H1 (cell line): ENCODE data around the gene COL5A2. TPM values are rescaled to one million over a fixed set of nuclear protein-coding genes. Genes with fewer than 3 reads are reported as not detected.

ENCODE experiments used
- CTCF ChIA-PET: fragments of 300-600 bp; sonication (Branson Sonifier 250); formaldehyde crosslinking; loops from one replicate; lab custom pipeline; 2021; ENCODE audit not compliant: partially characterized antibody; lab: Charles Lee
- POLR2A ChIA-PET: fragments of 300-600 bp; sonication (Branson Sonifier 250); formaldehyde crosslinking; loops from one replicate; lab custom pipeline; 2021; ENCODE audit warnings: inconsistent platforms; ENCODE audit not compliant: partially characterized antibody; lab: Charles Lee
- DNase-seq, 2 experiments: peaks; one replicate each; pipeline versions ENCODE4 v3.0.0 to v3.0.0-alpha.2; 2010 to 2022; ENCODE audit warnings: low spot score in 2 of 2, low read depth in 1 of 2, mixed read lengths in 1 of 2
- FAIRE-seq: peaks from 2 replicates; lab custom pipeline; 2011; peaks lifted over from hg19 to GRCh38; lab: Jason Lieb, UNC
- H2AFZ ChIP-seq: 2 replicates; pipeline ENCODE4 v1.8.1; 2012; ENCODE audit warnings: low read length, inconsistent platforms
- H2AK5ac ChIP-seq: 2 replicates; pipeline ENCODE4 v1.6.1; 2013; ENCODE audit warnings: low read depth, low read length
- H2BK120ac ChIP-seq: replicated peaks from 2 replicates; pipeline ENCODE3; 2013; ENCODE audit warnings: low read depth, low read length, inconsistent platforms
- H2BK12ac ChIP-seq: 2 replicates; pipeline ENCODE4 v1.6.1; 2013; ENCODE audit warnings: low read depth, low read length
- H2BK15ac ChIP-seq: 2 replicates; pipeline ENCODE4 v1.6.1; 2013; ENCODE audit warnings: low read length
- H2BK20ac ChIP-seq: 2 replicates; pipeline ENCODE4 v1.6.1; 2013; ENCODE audit warnings: low read length
- H2BK5ac ChIP-seq: 2 replicates; pipeline ENCODE4 v1.6.1; 2013; ENCODE audit warnings: low read depth, low read length
- H3K14ac ChIP-seq: 2 replicates; pipeline ENCODE4 v1.6.1; 2013; ENCODE audit warnings: inconsistent platforms; ENCODE audit not compliant: insufficient read length
- H3K18ac ChIP-seq: 2 replicates; pipeline ENCODE4 v1.6.1; 2013; ENCODE audit warnings: low read length; ENCODE audit errors: extremely low read depth
- H3K23ac ChIP-seq: 2 replicates; pipeline ENCODE4 v1.6.1; 2013; ENCODE audit warnings: inconsistent platforms; ENCODE audit not compliant: insufficient read length
- H3K23me2 ChIP-seq: 2 replicates; pipeline ENCODE4 v1.6.1; 2013; ENCODE audit warnings: low read depth, low read length
- H3K27ac ChIP-seq: 2 replicates; pipeline ENCODE4 v1.6.1; 2011; ENCODE audit warnings: low read depth, low read length, inconsistent platforms
- H3K27me3 ChIP-seq, 4 experiments: replicated peaks in 1 of 4; 1 replicate in 1 of 4; 2 replicates in 3 of 4; pipeline versions ENCODE4 v1.6.1 to v1.8.1; 2011 to 2013; ENCODE audit warnings: low read length in 3 of 4, mild to moderate bottlenecking in 3 of 4, inconsistent platforms in 2 of 4, mixed read lengths in 2 of 4, moderate library complexity in 1 of 4; ENCODE audit not compliant: control insufficient read depth in 3 of 4, insufficient read depth in 3 of 4; ENCODE audit errors: extremely low read depth in 1 of 4
- H3K36me3 ChIP-seq, 4 experiments: 2 replicates each; pipeline versions ENCODE4 v1.6.1 to v1.8.1; 2011 to 2013; ENCODE audit warnings: mild to moderate bottlenecking in 4 of 4, low read length in 3 of 4, moderate library complexity in 2 of 4, control low read depth in 1 of 4, inconsistent platforms in 1 of 4; ENCODE audit not compliant: insufficient read depth in 4 of 4, control insufficient read depth in 2 of 4
- H3K4ac ChIP-seq: replicated peaks from 2 replicates; pipeline ENCODE3; 2013; ENCODE audit warnings: low read length, low read depth, mixed read lengths, inconsistent platforms; ENCODE audit not compliant: insufficient read length
- H3K4me1 ChIP-seq, 4 experiments: replicated peaks in 1 of 4; 1 replicate in 1 of 4; 2 replicates in 3 of 4; pipeline versions ENCODE4 v1.6.1 to v1.8.1; 2011 to 2013; ENCODE audit warnings: low read length in 3 of 4, inconsistent platforms in 2 of 4, mixed read lengths in 1 of 4; ENCODE audit not compliant: insufficient read depth in 4 of 4, control insufficient read depth in 3 of 4
- H3K4me2 ChIP-seq, 2 experiments: 2 replicates each; pipeline versions ENCODE4 v1.6.1 to v1.8.1; 2011 to 2013; ENCODE audit warnings: low read depth in 2 of 2, low read length in 2 of 2, control low read depth in 1 of 2, inconsistent platforms in 1 of 2, mild to moderate bottlenecking in 1 of 2; ENCODE audit not compliant: insufficient read depth in 1 of 2
- H3K4me3 ChIP-seq, 4 experiments: fragments of 200-600, 300-600 bp in 1 of 4; sonication (generic), shearing (Covaris generic), sonication (Bioruptor Twin) in 1 of 4; 2 replicates each; pipeline versions ENCODE4 v1.5.1 to v1.8.1; 2011 to 2016; ENCODE audit warnings: low read length in 4 of 4, low read depth in 3 of 4, control low read depth in 2 of 4, inconsistent platforms in 2 of 4, mild to moderate bottlenecking in 2 of 4, mixed read lengths in 1 of 4, moderate library complexity in 1 of 4; ENCODE audit not compliant: insufficient read depth in 2 of 4; ENCODE audit errors: extremely low read depth in 1 of 4
- H3K56ac ChIP-seq: replicated peaks from 2 replicates; pipeline ENCODE3; 2013; ENCODE audit warnings: low read depth, mild to moderate bottlenecking, mixed read lengths, low read length, inconsistent platforms; ENCODE audit not compliant: insufficient read length
- H3K79me1 ChIP-seq: 2 replicates; pipeline ENCODE4 v1.6.1; 2013; ENCODE audit warnings: low read depth, low read length, control low read depth
- H3K79me2 ChIP-seq, 2 experiments: 2 replicates each; pipeline versions ENCODE4 v1.6.1 to v1.8.1; 2012 to 2013; ENCODE audit warnings: low read length in 2 of 2, mild to moderate bottlenecking in 2 of 2, inconsistent platforms in 1 of 2; ENCODE audit not compliant: insufficient read depth in 2 of 2, control insufficient read depth in 1 of 2
- H3K9ac ChIP-seq, 4 experiments: replicated peaks in 1 of 4; 1 replicate in 1 of 4; 2 replicates in 3 of 4; pipeline versions ENCODE4 v1.6.1 to v1.8.1; 2011 to 2013; ENCODE audit warnings: low read depth in 3 of 4, low read length in 3 of 4, control low read depth in 2 of 4, mild to moderate bottlenecking in 2 of 4, moderate library complexity in 2 of 4, inconsistent platforms in 1 of 4; ENCODE audit errors: extremely low read depth in 1 of 4
- H3K9me3 ChIP-seq, 2 experiments: 2 replicates each; pipeline versions ENCODE4 v1.6.1 to v1.8.1; 2012 to 2013; ENCODE audit warnings: mild to moderate bottlenecking in 2 of 2, moderate library complexity in 2 of 2, control low read depth in 1 of 2, inconsistent platforms in 1 of 2, low read depth in 1 of 2, low read length in 1 of 2, mixed read lengths in 1 of 2; ENCODE audit not compliant: insufficient read depth in 2 of 2
- H4K20me1 ChIP-seq, 2 experiments: replicated peaks in 1 of 2; 2 replicates each; pipeline versions ENCODE3 to v1.8.1; 2011 to 2013; ENCODE audit warnings: inconsistent platforms in 2 of 2, low read length in 2 of 2, mild to moderate bottlenecking in 1 of 2; ENCODE audit not compliant: insufficient read depth in 2 of 2, control insufficient read depth in 1 of 2
- H4K5ac ChIP-seq: 2 replicates; pipeline ENCODE4 v1.6.1; 2013; ENCODE audit warnings: low read length, low read depth, mixed read lengths, inconsistent platforms; ENCODE audit not compliant: insufficient read length
- H4K8ac ChIP-seq: 2 replicates; pipeline ENCODE4 v1.8.0; 2013; ENCODE audit warnings: mild to moderate bottlenecking, moderate library complexity, low read length, inconsistent platforms; ENCODE audit not compliant: insufficient read depth; ENCODE audit errors: extremely low read depth
- H4K91ac ChIP-seq: replicated peaks from 2 replicates; pipeline ENCODE3; 2013; ENCODE audit warnings: low read length, mixed read lengths, inconsistent platforms; ENCODE audit not compliant: insufficient read length
- CTBP2 ChIP-seq: IDR thresholded peaks from 2 replicates; pipeline ENCODE4 v1.7.0; 2011; ENCODE audit warnings: borderline replicate concordance, mild to moderate bottlenecking, moderate library complexity, mixed read lengths, low read length; ENCODE audit not compliant: insufficient read depth, insufficient read length
- KDM5A ChIP-seq: fragments of 200-600 bp; IDR thresholded peaks from 2 replicates; pipeline ENCODE4 v1.7.1; 2012; ENCODE audit warnings: mild to moderate bottlenecking, low read length, inconsistent platforms, mixed read lengths
- SP2 ChIP-seq: IDR thresholded peaks from 2 replicates; pipeline ENCODE4 v1.6.1; 2012; ENCODE audit warnings: mild to moderate bottlenecking, low read length, inconsistent platforms
- TBP ChIP-seq: IDR thresholded peaks from 2 replicates; pipeline ENCODE4 v1.6.1; 2011; ENCODE audit warnings: low read depth, low read length, improper control_type of control experiment
- YY1 ChIP-seq: IDR thresholded peaks from 2 replicates; pipeline ENCODE4 v1.6.1; 2011; ENCODE audit warnings: low read depth, mild to moderate bottlenecking, low read length
- WGBS, 2 experiments: shearing (Covaris generic) in 1 of 2; methylation state at CpG; one replicate each; pipeline versions ENCODE4 v1.1.6 to v1.1.7; 2013 to 2015; ENCODE audit warnings: low lambda C conversion rate in 2 of 2, mixed read lengths in 2 of 2, inconsistent platforms in 1 of 2, low coverage in 1 of 2, missing lambda C conversion rate in 1 of 2; ENCODE audit not compliant: insufficient replicate concordance in 2 of 2, insufficient coverage in 1 of 2, insufficient read length in 1 of 2; ENCODE audit errors: extremely low coverage in 1 of 2, missing lambda C conversion rate in 1 of 2; 5-methylcytosine and 5-hydroxymethylcytosine counted together
- polyA plus RNA-seq, 7 experiments: library from polyadenylated mRNA; depleted of rRNA in 3 of 7; stranded (reverse) in 5 of 7; unstranded in 2 of 7; fragments of >200 nt in 5 of 7; fragments of 200-250 nt in 2 of 7; gene quantifications; 1 replicate in 5 of 7; 2 replicates in 1 of 7; 4 replicates in 1 of 7; pipeline versions ENCODE4 v1.2.1 to v1.2.3, GENCODE V29; 2011 to 2013; ENCODE audit warnings: missing spikeins in 2 of 7, mixed read lengths in 2 of 7
- total RNA-seq: library from RNA; stranded (reverse); fragmentation: NEBNext Ultra II Directional; extraction: Animal tissue kit (Norgen Biotek cat#: 25700); gene quantifications from 2 replicates; pipeline ENCODE4 v1.2.1, GENCODE V29; 2021
- TF ChIP-seq, protein P1 (sequence below), 3 experiments: IDR thresholded peaks; 1 replicate in 2 of 3; 2 replicates in 1 of 3; pipeline versions ENCODE4 v1.5.1 to v1.6.1; 2011; ENCODE audit warnings: low read length in 3 of 3, mild to moderate bottlenecking in 3 of 3, inconsistent platforms in 2 of 3, low read depth in 1 of 3, moderate library complexity in 1 of 3; ENCODE audit not compliant: insufficient read depth in 1 of 3; ENCODE audit errors: control extremely low read depth in 1 of 3
- TF ChIP-seq, protein P2 (sequence below): IDR thresholded peaks from 2 replicates; pipeline ENCODE4 v1.6.1; 2012; ENCODE audit warnings: low read length, inconsistent platforms

The COL5A2 gene
- total and polyA plus RNA-seq, 2 of the 8 experiments (the other 6 are each of a cell fraction or from before 2014, with no cell fraction given): 4.7 to 24.2 TPM

DNA sequence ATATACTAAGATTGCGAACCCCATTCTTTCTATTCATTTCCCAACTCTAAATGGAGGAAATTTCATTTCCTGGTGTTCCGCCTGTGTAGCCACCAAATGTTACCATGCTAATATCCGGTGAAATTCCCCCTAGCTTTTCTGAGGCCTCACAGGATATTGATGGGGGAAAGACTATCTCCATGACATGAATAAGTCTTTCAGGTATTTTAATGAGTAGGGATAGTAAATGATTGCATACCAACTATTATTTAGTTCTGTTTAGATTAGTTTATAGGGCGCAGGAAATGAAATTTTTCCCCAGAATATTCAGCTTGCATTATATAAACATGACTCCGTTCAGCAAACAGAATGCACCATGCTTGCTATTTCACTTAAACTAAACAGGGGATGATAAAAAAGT lies 55.4 kb downstream of the COL5A2 start:
- H3K79me2 ChIP-seq: no peaks in the 10 kb centered on the region
- H3K27ac ChIP-seq: no peak overlapping the region
- H3K23me2 ChIP-seq: no peaks in the 10 kb centered on the region
- H2AFZ ChIP-seq: no peak overlapping the region
- no peak overlapping the region for H2BK20ac ChIP-seq
- H4K91ac ChIP-seq: no peak overlapping the region
- H3K4me1 ChIP-seq: no peaks in the 10 kb centered on the region
- H3K4me2 ChIP-seq: no peak overlapping the region
- no peak overlapping the region for H3K9ac ChIP-seq
- ChIA-PET CTCF (interaction anchor here (0.9 kb wide), 1 partner anchor 288 kb away, joined by 4 read pairs; no protein-coding TSS in a partner anchor), POLR2A (no interaction called here)
- FAIRE-seq (no peak), DNase-seq (no peak)
- H3K79me1 ChIP-seq: no peaks in the 10 kb centered on the region
- no peak overlapping the region for H4K5ac ChIP-seq
- no peak overlapping the region for H3K56ac ChIP-seq
- no peak overlapping the region for H2AK5ac ChIP-seq
- no peak overlapping the region for H3K23ac ChIP-seq
- H4K8ac ChIP-seq: no peak overlapping the region
- no peak overlapping the region for H2BK15ac ChIP-seq
- no peak overlapping the region for H2BK120ac ChIP-seq
- H3K4ac ChIP-seq: no peak overlapping the region
- no peaks in the 10 kb centered on the region for H3K9me3 ChIP-seq
- H3K36me3 ChIP-seq: no peaks in the 10 kb centered on the region
- no peaks in the 10 kb centered on the region for H3K27me3 ChIP-seq
- no peak overlapping the region for H3K14ac ChIP-seq
- H2BK5ac ChIP-seq: no peak overlapping the region
- H2BK12ac ChIP-seq: no peak overlapping the region
- H3K4me3 ChIP-seq: no peak overlapping the region
- no peaks in the 10 kb centered on the region for H4K20me1 ChIP-seq
- 85% methylated on average over 5 of the region's 5 CpGs; no CpG with 5 or more reads in 1 of the 2 experiments for WGBS, 2 experiments
- H3K18ac ChIP-seq: no peak overlapping the region
- TF ChIP-seq, protein P1, sequence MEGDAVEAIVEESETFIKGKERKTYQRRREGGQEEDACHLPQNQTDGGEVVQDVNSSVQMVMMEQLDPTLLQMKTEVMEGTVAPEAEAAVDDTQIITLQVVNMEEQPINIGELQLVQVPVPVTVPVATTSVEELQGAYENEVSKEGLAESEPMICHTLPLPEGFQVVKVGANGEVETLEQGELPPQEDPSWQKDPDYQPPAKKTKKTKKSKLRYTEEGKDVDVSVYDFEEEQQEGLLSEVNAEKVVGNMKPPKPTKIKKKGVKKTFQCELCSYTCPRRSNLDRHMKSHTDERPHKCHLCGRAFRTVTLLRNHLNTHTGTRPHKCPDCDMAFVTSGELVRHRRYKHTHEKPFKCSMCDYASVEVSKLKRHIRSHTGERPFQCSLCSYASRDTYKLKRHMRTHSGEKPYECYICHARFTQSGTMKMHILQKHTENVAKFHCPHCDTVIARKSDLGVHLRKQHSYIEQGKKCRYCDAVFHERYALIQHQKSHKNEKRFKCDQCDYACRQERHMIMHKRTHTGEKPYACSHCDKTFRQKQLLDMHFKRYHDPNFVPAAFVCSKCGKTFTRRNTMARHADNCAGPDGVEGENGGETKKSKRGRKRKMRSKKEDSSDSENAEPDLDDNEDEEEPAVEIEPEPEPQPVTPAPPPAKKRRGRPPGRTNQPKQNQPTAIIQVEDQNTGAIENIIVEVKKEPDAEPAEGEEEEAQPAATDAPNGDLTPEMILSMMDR (IDR thresholded peaks at IDR 0.05; ENCODE audit: control extremely low read depth in 1 of 3, insufficient read depth in 1 of 3, low read depth in 1 of 3, low read length in 3 of 3): no peak
- no peak for TF ChIP-seq TBP
- TF ChIP-seq, protein P2, sequence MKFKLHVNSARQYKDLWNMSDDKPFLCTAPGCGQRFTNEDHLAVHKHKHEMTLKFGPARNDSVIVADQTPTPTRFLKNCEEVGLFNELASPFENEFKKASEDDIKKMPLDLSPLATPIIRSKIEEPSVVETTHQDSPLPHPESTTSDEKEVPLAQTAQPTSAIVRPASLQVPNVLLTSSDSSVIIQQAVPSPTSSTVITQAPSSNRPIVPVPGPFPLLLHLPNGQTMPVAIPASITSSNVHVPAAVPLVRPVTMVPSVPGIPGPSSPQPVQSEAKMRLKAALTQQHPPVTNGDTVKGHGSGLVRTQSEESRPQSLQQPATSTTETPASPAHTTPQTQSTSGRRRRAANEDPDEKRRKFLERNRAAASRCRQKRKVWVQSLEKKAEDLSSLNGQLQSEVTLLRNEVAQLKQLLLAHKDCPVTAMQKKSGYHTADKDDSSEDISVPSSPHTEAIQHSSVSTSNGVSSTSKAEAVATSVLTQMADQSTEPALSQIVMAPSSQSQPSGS: no peak
- TF ChIP-seq KDM5A: no peak
- TF ChIP-seq CTBP2: no peak
- TF ChIP-seq SP2: no peak
- TF ChIP-seq YY1: no peak
